ENCODE data around the gene FAF1. TPM values are rescaled to one million over a fixed set of nuclear protein-coding genes. Genes with fewer than 3 reads are reported as not detected.

FAF1 gene
- total RNA-seq, 2 experiments from 2014 or later = 43.5 to 44.0 TPM

DNA sequence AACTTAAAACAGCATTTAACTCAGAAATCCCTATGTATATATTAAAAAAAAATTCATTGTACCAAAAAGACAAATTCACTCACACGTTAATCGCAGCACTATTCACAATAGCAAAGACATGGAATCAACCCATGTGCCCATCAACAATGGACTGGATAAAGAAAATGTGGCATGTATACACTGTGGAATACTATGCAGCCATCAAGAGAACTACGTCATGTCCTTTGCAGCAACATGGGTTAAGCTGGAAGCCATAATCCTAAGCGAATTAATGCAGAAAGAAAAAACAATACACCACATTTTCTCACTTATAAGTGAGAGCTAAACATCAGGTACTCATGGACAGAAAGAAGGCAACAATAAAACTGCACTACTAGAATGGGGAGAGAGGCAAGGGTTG, 99.4 kb downstream of the FAF1 start:
- Histone ChIP-seq H3K4me1 (ENCODE audit: insufficient read depth, low read length) (no peaks in the 10 kb centered on the region), H3K9me3 (ENCODE audit: control insufficient read depth in 1 of 2, insufficient read depth in 1 of 2, low read length in 2 of 2) (peaks cover 0 to 15% of the 10 kb centered on the region in 2 experiments), H3K36me3 (ENCODE audit: insufficient read depth, low read length) (no peaks in the 10 kb centered on the region), H3K27ac (ENCODE audit: low read depth in 1 of 2, low read length in 2 of 2) (no peak overlapping the region), H3K27me3 (ENCODE audit: control insufficient read depth in 1 of 2, insufficient read depth in 2 of 2, low read length in 2 of 2) (no peaks in the 10 kb centered on the region), H3K4me3 (ENCODE audit: low read length) (no peak overlapping the region)
- POLR2A ChIA-PET = interaction anchor here (0.6 kb wide), 1 partner anchor 436 kb away, joined by 4 read pairs; no protein-coding TSS in a partner anchor
- no peak for ATAC-seq (ENCODE audit: poor library complexity)
- Mint-ChIP-seq H3K36me3 (ENCODE audit: low read depth) (peaks cover 56% of the 10 kb centered on the region), H3K27me3 (no peaks in the 10 kb centered on the region), H3K27ac (no peak overlapping the region), H3K4me1 (ENCODE audit: low read depth) (peaks cover 34% of the 10 kb centered on the region), H3K4me3 (no peak overlapping the region), H3K9me3 (peaks cover 20% of the 10 kb centered on the region)
- CTCF ChIA-PET = no interaction called here
- no peak for DNase-seq
- intact Hi-C loops (cut with DNase I, micrococcal nuclease) = no loop called here
- TF ChIP-seq, protein P1, sequence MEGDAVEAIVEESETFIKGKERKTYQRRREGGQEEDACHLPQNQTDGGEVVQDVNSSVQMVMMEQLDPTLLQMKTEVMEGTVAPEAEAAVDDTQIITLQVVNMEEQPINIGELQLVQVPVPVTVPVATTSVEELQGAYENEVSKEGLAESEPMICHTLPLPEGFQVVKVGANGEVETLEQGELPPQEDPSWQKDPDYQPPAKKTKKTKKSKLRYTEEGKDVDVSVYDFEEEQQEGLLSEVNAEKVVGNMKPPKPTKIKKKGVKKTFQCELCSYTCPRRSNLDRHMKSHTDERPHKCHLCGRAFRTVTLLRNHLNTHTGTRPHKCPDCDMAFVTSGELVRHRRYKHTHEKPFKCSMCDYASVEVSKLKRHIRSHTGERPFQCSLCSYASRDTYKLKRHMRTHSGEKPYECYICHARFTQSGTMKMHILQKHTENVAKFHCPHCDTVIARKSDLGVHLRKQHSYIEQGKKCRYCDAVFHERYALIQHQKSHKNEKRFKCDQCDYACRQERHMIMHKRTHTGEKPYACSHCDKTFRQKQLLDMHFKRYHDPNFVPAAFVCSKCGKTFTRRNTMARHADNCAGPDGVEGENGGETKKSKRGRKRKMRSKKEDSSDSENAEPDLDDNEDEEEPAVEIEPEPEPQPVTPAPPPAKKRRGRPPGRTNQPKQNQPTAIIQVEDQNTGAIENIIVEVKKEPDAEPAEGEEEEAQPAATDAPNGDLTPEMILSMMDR (IDR thresholded peaks at IDR 0.05) = no peak

GRCh38 chr1:50860256-50860655, 99.8 kb downstream of the FAF1 start:
- no peak overlapping the region for H3K27ac ChIP-seq (ENCODE audit: low read depth in 1 of 2, low read length in 2 of 2)
- POLR2A ChIA-PET = interaction anchor here (0.6 to 1.2 kb wide), 2 partner anchors 14 to 437 kb away, joined by 3 to 4 read pairs; no protein-coding TSS in a partner anchor
- ATAC-seq (ENCODE audit: poor library complexity) (no peak), DNase-seq (no peak)
- Mint-ChIP-seq H3K4me3 (no peak overlapping the region), H3K9me3 (peaks cover 20% of the 10 kb centered on the region), H3K36me3 (ENCODE audit: low read depth) (peaks cover 57% of the 10 kb centered on the region), H3K4me1 (ENCODE audit: low read depth) (peaks cover 39% of the 10 kb centered on the region), H3K27ac (no peak overlapping the region), H3K27me3 (no peaks in the 10 kb centered on the region)
- peaks cover 0 to 15% of the 10 kb centered on the region in 2 experiments for H3K9me3 ChIP-seq (ENCODE audit: control insufficient read depth in 1 of 2, insufficient read depth in 1 of 2, low read length in 2 of 2)
- intact Hi-C loops (cut with DNase I, micrococcal nuclease) = no loop called here
- H3K4me1 ChIP-seq (ENCODE audit: insufficient read depth, low read length) = no peaks in the 10 kb centered on the region
- no peaks in the 10 kb centered on the region for H3K36me3 ChIP-seq (ENCODE audit: insufficient read depth, low read length)
- CTCF ChIA-PET = no interaction called here
- H3K27me3 ChIP-seq (ENCODE audit: control insufficient read depth in 1 of 2, insufficient read depth in 2 of 2, low read length in 2 of 2) = no peaks in the 10 kb centered on the region
- no peak overlapping the region for H3K4me3 ChIP-seq (ENCODE audit: low read length)
- TF ChIP-seq, protein P1 (IDR thresholded peaks at IDR 0.05) = no peak

- H3K27ac Mint-ChIP-seq = no peak overlapping the region
- no peak for ATAC-seq (ENCODE audit: poor library complexity)
- CTCF ChIA-PET = interaction anchor here (0.6 kb wide), 1 partner anchor 10 kb away, joined by 3 read pairs; no protein-coding TSS in a partner anchor
- no peak for DNase-seq
- Histone ChIP-seq H3K4me1 (ENCODE audit: insufficient read depth, low read length) (no peaks in the 10 kb centered on the region), H3K27me3 (ENCODE audit: control insufficient read depth in 1 of 2, insufficient read depth in 2 of 2, low read length in 2 of 2) (no peaks in the 10 kb centered on the region), H3K4me3 (ENCODE audit: low read length) (no peak overlapping the region), H3K9me3 (ENCODE audit: control insufficient read depth in 1 of 2, insufficient read depth in 1 of 2, low read length in 2 of 2) (peaks cover 0 to 15% of the 10 kb centered on the region in 2 experiments), H3K36me3 (ENCODE audit: insufficient read depth, low read length) (no peaks in the 10 kb centered on the region), H3K27ac (ENCODE audit: low read depth in 1 of 2, low read length in 2 of 2) (no peak overlapping the region)
- no peaks in the 10 kb centered on the region for H3K27me3 Mint-ChIP-seq
- POLR2A ChIA-PET = interaction anchor here (1.2 kb wide), 1 partner anchor 13 kb away, joined by 3 read pairs; no protein-coding TSS in a partner anchor
- intact Hi-C loops (cut with DNase I, micrococcal nuclease) = no loop called here
- no peak overlapping the region for H3K4me3 Mint-ChIP-seq
- H3K36me3 Mint-ChIP-seq (ENCODE audit: low read depth) = peaks cover 57% of the 10 kb centered on the region
- H3K4me1 Mint-ChIP-seq (ENCODE audit: low read depth) = peaks cover 41% of the 10 kb centered on the region
- TF ChIP-seq, protein P1 (IDR thresholded peaks at IDR 0.05) = no peak
- H3K9me3 Mint-ChIP-seq = peaks cover 20% of the 10 kb centered on the region
Observed at GRCh38 chr1:50859657-50860056, 100.4 kb downstream of the FAF1 start.
